Activated CD4-positive, alpha-beta T cell treated with anti-CD3 and anti-CD28 coated beads for 48 hours (primary cell): ENCODE results near the gene NTN1.

ENCODE experiments used
- DNase-seq: peaks from one replicate; pipeline ENCODE4 v3.0.0-alpha.2; 2020

The NTN1 gene

GRCh38 chr17:9006175-9006767 lies 15.0 kb upstream of the NTN1 start:
- no peak for DNase-seq

- no peak for DNase-seq
These were observed 14.1 kb upstream of the NTN1 start for GRCh38 chr17:9007052-9007714.

GRCh38 chr17:9009096-9009495 lies 12.2 kb upstream of the NTN1 start:
- DNase-seq = no peak

DNA sequence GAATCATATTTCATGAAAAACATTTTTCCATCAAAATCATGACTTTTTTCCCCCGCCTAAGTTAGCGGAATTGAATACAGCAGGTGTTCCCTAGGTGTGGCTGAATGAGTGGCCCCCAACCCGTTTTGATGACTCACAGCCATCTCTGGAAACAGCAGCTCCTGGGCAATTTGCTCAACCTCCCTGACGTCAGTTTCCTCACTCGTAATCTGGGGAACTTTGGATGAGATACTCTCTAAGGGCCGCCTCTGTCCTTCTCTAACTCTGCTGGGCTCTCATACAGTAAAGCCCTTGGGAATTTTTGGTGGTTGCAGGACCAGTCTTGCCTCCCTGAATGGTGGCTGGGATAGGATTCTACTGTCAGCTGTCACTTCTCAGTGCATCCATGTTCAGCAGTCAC lies 11.6 kb upstream of the NTN1 start:
- no peak for DNase-seq

- DNase-seq = no peak
These were observed 10.3 kb upstream of the NTN1 start for GRCh38 chr17:9011001-9011400.

- DNase-seq = no peak
These were observed 4.3 kb upstream of the NTN1 start for GRCh38 chr17:9016941-9017552.

- no peak for DNase-seq
These were observed 2.6 kb upstream of the NTN1 start for GRCh38 chr17:9018726-9019125.

GRCh38 chr17:9020096-9020823 lies 1.1 kb upstream of the NTN1 start:
- DNase-seq = no peak

GRCh38 chr17:9020824-9021157 lies 519 bp upstream of the NTN1 start:
- DNase-seq = no peak

GRCh38 chr17:9021992-9022572 lies 772 bp downstream of the NTN1 start:
- no peak for DNase-seq

DNA sequence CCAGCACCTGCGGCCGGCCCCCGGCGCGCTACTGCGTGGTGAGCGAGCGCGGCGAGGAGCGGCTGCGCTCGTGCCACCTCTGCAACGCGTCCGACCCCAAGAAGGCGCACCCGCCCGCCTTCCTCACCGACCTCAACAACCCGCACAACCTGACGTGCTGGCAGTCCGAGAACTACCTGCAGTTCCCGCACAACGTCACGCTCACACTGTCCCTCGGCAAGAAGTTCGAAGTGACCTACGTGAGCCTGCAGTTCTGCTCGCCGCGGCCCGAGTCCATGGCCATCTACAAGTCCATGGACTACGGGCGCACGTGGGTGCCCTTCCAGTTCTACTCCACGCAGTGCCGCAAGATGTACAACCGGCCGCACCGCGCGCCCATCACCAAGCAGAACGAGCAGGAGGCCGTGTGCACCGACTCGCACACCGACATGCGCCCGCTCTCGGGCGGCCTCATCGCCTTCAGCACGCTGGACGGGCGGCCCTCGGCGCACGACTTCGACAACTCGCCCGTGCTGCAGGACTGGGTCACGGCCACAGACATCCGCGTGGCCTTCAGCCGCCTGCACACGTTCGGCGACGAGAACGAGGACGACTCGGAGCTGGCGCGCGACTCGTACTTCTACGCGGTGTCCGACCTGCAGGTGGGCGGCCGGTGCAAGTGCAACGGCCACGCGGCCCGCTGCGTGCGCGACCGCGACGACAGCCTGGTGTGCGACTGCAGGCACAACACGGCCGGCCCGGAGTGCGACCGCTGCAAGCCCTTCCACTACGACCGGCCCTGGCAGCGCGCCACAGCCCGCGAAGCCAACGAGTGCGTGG lies 1.5 kb downstream of the NTN1 start:
- peak; percentile 36 for DNase-seq

DNA sequence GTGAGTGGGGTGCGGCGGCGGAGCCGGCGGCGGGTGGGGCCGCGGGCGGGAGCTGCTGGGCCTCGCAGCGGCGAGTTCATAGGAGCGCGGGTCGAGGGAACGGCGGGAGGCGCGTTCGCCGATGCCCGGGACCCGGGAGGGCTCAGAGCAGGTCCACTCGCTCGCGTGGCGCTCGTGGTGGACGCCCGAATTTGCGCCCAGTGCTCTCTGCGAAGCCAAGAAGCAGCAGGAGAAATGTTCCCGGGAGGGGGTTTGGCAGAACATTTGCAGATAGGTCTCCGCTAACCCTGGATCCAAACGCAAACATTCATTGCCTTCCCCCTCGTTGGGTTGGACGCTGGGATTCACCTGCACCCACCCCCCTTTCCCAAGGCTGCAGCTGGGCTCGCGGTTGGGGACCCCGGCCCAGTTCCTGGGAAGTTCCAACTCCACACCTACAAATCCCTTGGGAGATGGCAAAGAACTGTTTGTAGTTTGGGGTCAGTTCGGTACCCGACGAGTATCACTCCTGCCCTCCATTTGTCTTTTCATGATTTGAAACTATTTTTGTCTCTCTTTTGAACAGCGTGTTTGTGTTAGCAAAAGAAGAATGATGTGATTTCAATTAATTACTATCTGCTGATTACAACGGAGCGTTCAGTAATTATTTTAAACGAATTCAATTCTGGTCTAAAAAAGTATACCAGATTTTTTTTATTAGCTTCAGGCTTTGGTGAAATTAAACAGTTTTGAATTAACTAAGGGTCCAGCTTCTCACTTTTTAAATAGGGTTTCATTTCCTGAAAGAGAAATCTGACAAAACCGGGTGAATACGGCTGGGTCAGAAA lies 2.3 kb downstream of the NTN1 start:
- no peak for DNase-seq

DNA sequence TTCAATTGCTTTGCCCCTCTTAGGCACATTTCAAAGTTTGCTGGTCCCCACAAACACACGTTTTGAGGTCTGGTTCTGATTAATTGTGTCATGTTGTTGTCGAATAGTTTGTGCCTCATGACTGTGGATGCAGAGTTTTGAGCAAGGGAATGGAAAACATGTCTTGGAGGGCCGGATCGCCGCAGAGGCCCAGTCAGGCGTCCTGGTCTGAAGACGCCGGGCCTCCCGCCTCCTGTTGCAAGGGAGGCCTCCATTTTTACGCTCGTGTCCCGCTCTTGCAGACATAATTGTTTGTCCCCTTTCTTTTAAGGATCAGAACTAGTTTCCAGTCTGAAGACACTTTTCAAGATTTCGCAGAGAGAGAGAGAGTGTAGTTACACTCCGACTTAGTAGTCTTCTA lies 3.2 kb downstream of the NTN1 start:
- no peak for DNase-seq

GRCh38 chr17:9026741-9027140 lies 5.4 kb downstream of the NTN1 start:
- no peak for DNase-seq

GRCh38 chr17:9028202-9028987 lies 7.1 kb downstream of the NTN1 start:
- no peak for DNase-seq

DNA sequence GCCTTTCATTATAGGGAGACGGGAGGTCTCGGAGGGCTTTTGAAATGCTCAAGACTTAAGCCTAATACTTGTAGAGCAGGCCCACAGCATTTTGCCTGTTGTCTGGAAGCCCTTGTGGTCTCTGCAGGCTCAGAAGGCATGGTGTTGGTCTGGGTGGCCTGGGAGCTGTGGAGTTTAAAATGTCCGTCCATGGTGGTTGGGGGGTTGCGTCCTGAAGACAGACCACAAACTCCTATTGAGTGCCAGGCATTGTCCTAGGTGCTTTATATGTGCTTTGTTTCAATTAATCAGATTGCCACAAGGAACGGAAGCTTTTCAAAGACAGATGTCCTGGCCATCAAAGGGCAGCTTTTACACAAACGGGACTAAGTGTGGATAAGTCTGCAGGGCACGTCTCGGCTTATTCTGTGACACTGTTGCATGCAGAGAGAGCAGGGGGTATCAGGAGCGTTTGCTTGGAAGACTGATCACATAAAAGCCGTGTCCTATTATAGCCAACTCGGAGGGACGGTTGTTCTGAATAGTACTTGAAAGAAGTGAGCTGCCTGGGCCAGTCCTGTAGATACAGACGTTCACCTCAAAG lies 7.8 kb downstream of the NTN1 start:
- no peak for DNase-seq

DNA sequence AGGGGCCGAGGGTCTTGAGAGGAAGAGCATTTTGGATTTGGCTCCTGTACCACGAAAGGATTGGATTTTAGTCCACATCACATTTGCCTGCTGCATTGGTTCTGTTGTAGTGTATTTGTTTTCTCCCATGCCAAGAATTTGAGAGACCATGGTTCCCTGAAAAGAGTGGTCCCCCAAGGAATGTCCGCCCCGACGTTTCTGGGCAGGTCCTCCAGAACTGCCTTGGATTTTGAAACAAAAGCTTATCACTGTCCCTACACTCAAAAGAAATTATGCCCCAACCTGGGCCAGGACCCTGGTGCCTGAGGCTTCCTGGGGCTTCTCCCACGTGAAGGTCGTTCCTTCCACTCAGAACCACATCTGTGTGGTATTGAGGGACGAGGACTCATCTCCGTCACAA lies 10.8 kb downstream of the NTN1 start:
- DNase-seq = no peak

GRCh38 chr17:9032583-9032982 lies 11.3 kb downstream of the NTN1 start:
- DNase-seq = no peak

- DNase-seq = no peak
These were observed 13.9 kb downstream of the NTN1 start for GRCh38 chr17:9035249-9035648.

GRCh38 chr17:9036336-9036735 lies 15.0 kb downstream of the NTN1 start:
- no peak for DNase-seq

GRCh38 chr17:9037736-9038135 lies 16.4 kb downstream of the NTN1 start:
- no peak for DNase-seq
